ENCODE measurements around the gene CDH8. TPM values are rescaled to one million over a fixed set of nuclear protein-coding genes. Genes with fewer than 3 reads are reported as not detected.

CDH8 gene
- total and polyA plus RNA-seq, 12 donors = 0.03 to 9.2 (median 0.40) TPM; not detected in 8

DNA sequence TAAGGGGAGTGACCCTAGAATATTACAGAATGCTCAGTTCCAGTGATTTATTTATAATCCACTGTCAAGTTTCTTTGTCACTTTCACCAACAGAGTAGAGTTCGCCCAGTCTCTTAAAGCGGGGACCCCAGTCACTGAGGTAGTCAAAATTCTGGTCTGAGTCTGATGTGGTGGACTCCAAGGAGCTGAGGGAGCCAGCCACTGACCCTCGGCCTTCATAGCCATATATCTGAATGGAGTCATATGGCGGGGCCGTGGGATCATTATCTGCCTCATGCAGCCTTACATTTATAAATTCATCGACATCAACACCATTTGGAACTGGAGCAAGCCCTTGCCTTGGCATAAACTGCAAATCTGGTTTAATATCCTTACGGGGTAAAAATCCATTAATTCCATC is 382.7 kb downstream of the CDH8 start:
- Histone ChIP-seq H3K4me3 (no peak overlapping the region), H3K27me3 (no peaks in the 10 kb centered on the region), H3K9me3 (replicated peaks in 1 of 3) (no peaks in the 10 kb centered on the region), H3K27ac (no peak overlapping the region), H3K36me3 (replicated peaks in 1 of 2) (no peaks in the 10 kb centered on the region), H3K4me1 (replicated peaks in 1 of 2) (no peaks in the 10 kb centered on the region)
- 76 to 82% (median 81%) methylated on average over 6 to 7 of the region's 7 CpGs for WGBS, 4 donors
- no peak for TF ChIP-seq POLR2A (IDR thresholded peaks at IDR 0.05)
- TF ChIP-seq, protein P1, sequence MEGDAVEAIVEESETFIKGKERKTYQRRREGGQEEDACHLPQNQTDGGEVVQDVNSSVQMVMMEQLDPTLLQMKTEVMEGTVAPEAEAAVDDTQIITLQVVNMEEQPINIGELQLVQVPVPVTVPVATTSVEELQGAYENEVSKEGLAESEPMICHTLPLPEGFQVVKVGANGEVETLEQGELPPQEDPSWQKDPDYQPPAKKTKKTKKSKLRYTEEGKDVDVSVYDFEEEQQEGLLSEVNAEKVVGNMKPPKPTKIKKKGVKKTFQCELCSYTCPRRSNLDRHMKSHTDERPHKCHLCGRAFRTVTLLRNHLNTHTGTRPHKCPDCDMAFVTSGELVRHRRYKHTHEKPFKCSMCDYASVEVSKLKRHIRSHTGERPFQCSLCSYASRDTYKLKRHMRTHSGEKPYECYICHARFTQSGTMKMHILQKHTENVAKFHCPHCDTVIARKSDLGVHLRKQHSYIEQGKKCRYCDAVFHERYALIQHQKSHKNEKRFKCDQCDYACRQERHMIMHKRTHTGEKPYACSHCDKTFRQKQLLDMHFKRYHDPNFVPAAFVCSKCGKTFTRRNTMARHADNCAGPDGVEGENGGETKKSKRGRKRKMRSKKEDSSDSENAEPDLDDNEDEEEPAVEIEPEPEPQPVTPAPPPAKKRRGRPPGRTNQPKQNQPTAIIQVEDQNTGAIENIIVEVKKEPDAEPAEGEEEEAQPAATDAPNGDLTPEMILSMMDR (IDR thresholded peaks at IDR 0.05) = no peak
- no peak for DNase-seq
- intact Hi-C loops (cut with DNase I) = no loop called here

DNA sequence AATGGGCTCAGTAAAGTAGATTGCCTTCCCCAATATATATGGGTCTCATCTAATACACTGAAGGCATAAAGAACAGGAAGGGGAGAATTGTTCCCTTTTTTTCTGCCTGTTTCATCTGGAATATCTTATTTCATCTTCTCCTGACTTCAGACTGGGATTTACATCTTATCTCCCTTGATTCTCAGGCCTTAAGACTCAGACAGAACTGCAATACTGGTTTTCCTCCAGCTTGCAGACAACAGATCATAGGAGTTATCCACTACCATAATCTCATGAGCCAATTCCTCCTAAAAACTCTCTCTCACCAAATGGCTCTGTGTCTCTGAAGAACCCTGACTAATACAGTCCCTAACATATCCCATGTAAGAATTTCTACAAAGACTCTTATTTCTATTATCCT is 390.7 kb downstream of the CDH8 start:
- H3K4me1 ChIP-seq (replicated peaks in 1 of 2) = no peaks in the 10 kb centered on the region
- TF ChIP-seq, protein P1 (IDR thresholded peaks at IDR 0.05) = no peak
- TF ChIP-seq POLR2A (IDR thresholded peaks at IDR 0.05) = no peak
- no peak for DNase-seq
- no peak overlapping the region for H3K4me3 ChIP-seq
- H3K27ac ChIP-seq = no peak overlapping the region
- intact Hi-C loops (cut with DNase I) = no loop called here
- H3K9me3 ChIP-seq (replicated peaks in 1 of 3) = no peaks in the 10 kb centered on the region
- H3K27me3 ChIP-seq = no peaks in the 10 kb centered on the region
- H3K36me3 ChIP-seq (replicated peaks in 1 of 2) = no peaks in the 10 kb centered on the region

GRCh38 chr16:61644736-61645135 is 391.5 kb downstream of the CDH8 start:
- H3K4me1 ChIP-seq (replicated peaks in 1 of 2) = no peaks in the 10 kb centered on the region
- WGBS, 4 donors = 68 to 87% (median 72%) methylated on average over 3 of the region's 3 CpGs

GRCh38 chr16:61617219-61617783 is 418.9 kb downstream of the CDH8 start:
- Histone ChIP-seq H3K9me3 (replicated peaks in 1 of 3) (no peaks in the 10 kb centered on the region), H3K4me3 (no peak overlapping the region), H3K27ac (no peak overlapping the region), H3K4me1 (replicated peaks in 1 of 2) (no peaks in the 10 kb centered on the region), H3K27me3 (no peaks in the 10 kb centered on the region), H3K36me3 (replicated peaks in 1 of 2) (no peaks in the 10 kb centered on the region)
- WGBS, 4 donors = 56 to 77% (median 73%) methylated on average over 5 of the region's 5 CpGs
- intact Hi-C loops (cut with DNase I) = no loop called here
- TF ChIP-seq POLR2A (IDR thresholded peaks at IDR 0.05) = no peak
- TF ChIP-seq, protein P1 (IDR thresholded peaks at IDR 0.05) = no peak
- no peak for DNase-seq

More at GRCh38 chr16:61644736-61645135, 391.5 kb downstream of the CDH8 start:
- H3K27me3 ChIP-seq = no peaks in the 10 kb centered on the region
- TF ChIP-seq, protein P1 (IDR thresholded peaks at IDR 0.05) = no peak
- no peak for TF ChIP-seq POLR2A (IDR thresholded peaks at IDR 0.05)
- no peak overlapping the region for H3K27ac ChIP-seq
- intact Hi-C loops (cut with DNase I) = no loop called here
- DNase-seq = no peak
- no peak overlapping the region for H3K4me3 ChIP-seq
- no peaks in the 10 kb centered on the region for H3K36me3 ChIP-seq (replicated peaks in 1 of 2)
- H3K9me3 ChIP-seq (replicated peaks in 1 of 3) = no peaks in the 10 kb centered on the region
